ENCODE results near the gene NT5C1B. TPM values are rescaled to one million over a fixed set of nuclear protein-coding genes. Genes with fewer than 3 reads are reported as not detected.

The NT5C1B gene
- total and polyA plus RNA-seq, 2 experiments from 2014 or later: not detected

- Histone ChIP-seq H3K9me2 (ENCODE audit: insufficient read depth) (no peaks in the 10 kb centered on the region), H3K79me2 (replicated peaks; ENCODE audit: insufficient read depth) (no peaks in the 10 kb centered on the region), H3K4me2 (no peak overlapping the region), H3K27ac (ENCODE audit: low read depth) (no peak overlapping the region), H3K36me3 (ENCODE audit: insufficient read depth) (no peaks in the 10 kb centered on the region), H3F3A (replicated peaks; ENCODE audit: low read depth) (no peaks in the 10 kb centered on the region), H4K20me1 (replicated peaks; ENCODE audit: insufficient read depth) (no peaks in the 10 kb centered on the region), H2AFZ (peak overlapping the region; percentile 73; the same call in 1 of the 2 replicates), H3K4me3 (no peak overlapping the region), H3K27me3 (ENCODE audit: insufficient read depth) (no peaks in the 10 kb centered on the region), H3K4me1 (ENCODE audit: insufficient read depth) (peaks cover 5% of the 10 kb centered on the region; the same call in 1 of the 2 replicates)
- Mint-ChIP-seq H3K27me3 (ENCODE audit: insufficient read depth, low read depth, poor library complexity) (peaks cover 3% of the 10 kb centered on the region), H3K4me1 (peaks cover 13% of the 10 kb centered on the region), H3K9me3 (no peaks in the 10 kb centered on the region), H3K27ac (no peak overlapping the region), H3K36me3 (ENCODE audit: low read depth) (no peaks in the 10 kb centered on the region), H3K4me3 (no peak overlapping the region)
- TF ChIP-seq STAT1 (IDR thresholded peaks at IDR 0.05; ENCODE audit: unreplicated experiment) (no peak), NANOG (IDR thresholded peaks at IDR 0.05; ENCODE audit: borderline replicate concordance) (no peak), CTCF (conservative IDR thresholded peaks at IDR 0.05; ENCODE audit: low read depth in 2 of 2) (peak; percentile 93 to 95), ZNF114 (CRISPR knock-in tag; IDR thresholded peaks at IDR 0.05) (no peak), EZH2phosphoT487 (IDR thresholded peaks at IDR 0.05; ENCODE audit: unreplicated experiment) (no peak), ZNF462 (CRISPR knock-in tag; IDR thresholded peaks at IDR 0.05) (no peak), REST (IDR thresholded peaks at IDR 0.05; ENCODE audit: unreplicated experiment) (no peak)
- peak; percentile 97 for ATAC-seq
- DNase-seq (ENCODE audit: low spot score): peak; percentile 89
These were observed 68.6 kb downstream of the NT5C1B start for GRCh38 chr2:18520451-18521425.
